C4-2B (cell line): ENCODE measurements around the gene DNM3.
"Not testable (repeated sequence)": the region's sequence is repeated elsewhere in the genome, so short reads cannot be mapped to it uniquely, and the experiment has no call there.

ENCODE experiments used
- H3K27ac ChIP-seq: fragments of 450-650 bp; 2 replicates; pipeline ENCODE4 v1.5.1; 2017
- CTCF ChIP-seq: fragments of 450-650 bp; conservative IDR thresholded peaks from 2 replicates; pipeline ENCODE4 v1.5.1; 2017; ENCODE audit warnings: mild to moderate bottlenecking
- ZFX ChIP-seq: fragments of 450-650 bp; IDR thresholded peaks from 2 replicates; pipeline ENCODE4 v1.6.1; 2017

Gene DNM3

GRCh38 chr1:172070055-172070454 lies 228.8 kb downstream of the DNM3 start:
- no peak for TF ChIP-seq CTCF
- no peak for TF ChIP-seq ZFX
- H3K27ac ChIP-seq = no peak overlapping the region

GRCh38 chr1:172071746-172072145 lies 230.4 kb downstream of the DNM3 start:
- no peak for TF ChIP-seq ZFX
- H3K27ac ChIP-seq = no peak overlapping the region

GRCh38 chr1:172079859-172080258 lies 238.6 kb downstream of the DNM3 start:
- H3K27ac ChIP-seq = not testable (repeated sequence)

- TF ChIP-seq ZFX = no peak
- no peak overlapping the region for H3K27ac ChIP-seq
Observed at GRCh38 chr1:172083191-172083590, 241.9 kb downstream of the DNM3 start.

GRCh38 chr1:172084876-172085275 lies 243.6 kb downstream of the DNM3 start:
- no peak overlapping the region for H3K27ac ChIP-seq
- no peak for TF ChIP-seq ZFX
- no peak for TF ChIP-seq CTCF

- no peak for TF ChIP-seq CTCF
- no peak for TF ChIP-seq ZFX
- no peak overlapping the region for H3K27ac ChIP-seq
Observed at GRCh38 chr1:172085317-172085716, 244.0 kb downstream of the DNM3 start.

- H3K27ac ChIP-seq = no peak overlapping the region
- TF ChIP-seq ZFX (no peak), CTCF (no peak)
Observed at GRCh38 chr1:172086137-172086536, 244.8 kb downstream of the DNM3 start.

GRCh38 chr1:172088256-172088655 lies 247.0 kb downstream of the DNM3 start:
- no peak; the same call in 1 of the 2 replicates for TF ChIP-seq ZFX
- TF ChIP-seq CTCF = no peak
- H3K27ac ChIP-seq = no peak overlapping the region

- no peak for TF ChIP-seq ZFX
- TF ChIP-seq CTCF = peak; percentile 90
- H3K27ac ChIP-seq = no peak overlapping the region
Observed at GRCh38 chr1:172089768-172090510, 248.6 kb downstream of the DNM3 start.
